Tibial nerve (tissue), 4 donors: ENCODE data around the gene PRPF6. TPM values are rescaled to one million over a fixed set of nuclear protein-coding genes. Genes with fewer than 3 reads are reported as not detected.

Experiments used
- DNase-seq, 2 donors: peaks; one replicate each; pipeline ENCODE4 v3.0.0-alpha.2; 2019; ENCODE audit warnings: low spot score in 2 of 2
- H3K27ac ChIP-seq, 4 donors: fragments of 200-600 bp; sonication (generic) in 3 of 4; one replicate each; pipeline ENCODE4 v1.5.1; 2017 to 2019; ENCODE audit warnings: mild to moderate bottlenecking in 1 of 4
- H3K27me3 ChIP-seq, 2 donors: fragments of 200-600 bp; sonication (generic) in 1 of 2; one replicate each; pipeline versions ENCODE4 v1.5.1 to v1.6.0; 2017 to 2019
- H3K36me3 ChIP-seq, 3 donors: fragments of 200-600 bp; sonication (generic); one replicate each; pipeline ENCODE4 v1.5.1; 2018 to 2019
- H3K4me1 ChIP-seq, 4 donors: fragments of 200-600 bp; sonication (generic) in 3 of 4; one replicate each; pipeline ENCODE4 v1.5.1; 2017 to 2019
- H3K4me3 ChIP-seq, 4 donors: fragments of 200-600 bp; sonication (generic) in 3 of 4; one replicate each; pipeline ENCODE4 v1.5.1; 2017 to 2019; ENCODE audit warnings: mild to moderate bottlenecking in 1 of 4, moderate library complexity in 1 of 4
- H3K9me3 ChIP-seq, 4 donors: fragments of 200-600 bp; sonication (generic) in 3 of 4; one replicate each; pipeline ENCODE4 v1.5.1; 2017 to 2019
- CTCF ChIP-seq, 5 experiments: fragments of 200-600 bp in 3 of 5; fragments of 450-650 bp in 2 of 5; sonication (generic) in 3 of 5; IDR thresholded peaks; one replicate each; pipeline ENCODE4 v1.5.1; 2016 to 2019; ENCODE audit warnings: antibody characterized with exemption in 5 of 5, mild to moderate bottlenecking in 3 of 5, moderate library complexity in 2 of 5
- EP300 ChIP-seq, 2 donors: sonication (generic); formaldehyde crosslinking; IDR thresholded peaks; one replicate each; pipeline ENCODE4 v1.6.1; 2017; ENCODE audit warnings: antibody characterized with exemption in 2 of 2, mild to moderate bottlenecking in 1 of 2
- POLR2A ChIP-seq, 2 donors: fragments of 450-650 bp; IDR thresholded peaks; one replicate each; pipeline ENCODE4 v1.6.1; 2017; ENCODE audit warnings: antibody characterized with exemption in 2 of 2, mild to moderate bottlenecking in 2 of 2, moderate library complexity in 2 of 2
- WGBS, 2 donors: methylation state at CpG; one replicate each; pipeline ENCODE4 v1.1.5; 2018; 5-methylcytosine and 5-hydroxymethylcytosine counted together
- total RNA-seq, 4 donors: library from RNA; depleted of rRNA; stranded (reverse); fragments of >200 nt; gene quantifications; one replicate each; pipeline ENCODE4 v1.1.0, GENCODE V29; 2016

Gene PRPF6
- total RNA-seq, 4 donors from 2014 or later, result 70.5 to 77.0 (median 73.8) TPM

- Histone ChIP-seq H3K36me3 (peaks cover 0 to 16% (median under 1%) of the 10 kb centered on the region in 3 donors), H3K27ac (peak within 1 kb of the TSS in 3 of 4 donors; percentile 86 to 92 (median 87)), H3K4me3 (peak within 1 kb of the TSS; percentile 57 to 99 (median 86)), H3K4me1 (peaks cover 0 to 43% (median 31%) of the 10 kb centered on the region in 4 donors), H3K9me3 (no peaks in the 10 kb centered on the region), H3K27me3 (peaks cover 0 to 20% of the 10 kb centered on the region in 2 donors)
- peak in 1 of 2 donors; percentile 12 for DNase-seq
- WGBS, 2 donors, result 1 to 4% methylated on average over 11 to 15 of the region's 52 CpGs
- TF ChIP-seq EP300 (IDR thresholded peaks at IDR 0.05), result no peak
- peak in 4 of 5 experiments; percentile 9 to 34 (median 22) for TF ChIP-seq CTCF (IDR thresholded peaks at IDR 0.05)
Measured at GRCh38 chr20:63979557-63980316, 1.2 kb upstream of the PRPF6 start, which contains the start of gene SAMD10. Gene SAMD10, minus strand, starts transcription at chr20:63979642. Its CDS starts 175 bp downstream, at chr20:63979467.

- DNase-seq, result no peak
- 60 to 66% methylated on average over 11 to 15 of the region's 15 CpGs for WGBS, 2 donors
- Histone ChIP-seq H3K36me3 (peaks cover 4 to 22% (median 7%) of the 10 kb centered on the region in 3 donors), H3K9me3 (no peaks in the 10 kb centered on the region), H3K4me3 (peak overlapping the region; percentile 35 to 99 (median 86)), H3K27me3 (peaks cover 0 to 20% of the 10 kb centered on the region in 2 donors), H3K27ac (peak overlapping the region in 3 of 4 donors; percentile 86 to 92 (median 87)), H3K4me1 (peaks cover 0 to 43% (median 31%) of the 10 kb centered on the region in 4 donors)
- TF ChIP-seq CTCF (IDR thresholded peaks at IDR 0.05), result no peak
- no peak for TF ChIP-seq EP300 (IDR thresholded peaks at IDR 0.05)
- TF ChIP-seq POLR2A (IDR thresholded peaks at IDR 0.05), result no peak
Measured at GRCh38 chr20:63980317-63980805, 571 bp upstream of the PRPF6 start.

- no peaks in the 10 kb centered on the region for H3K9me3 ChIP-seq
- no peak overlapping the region for H3K4me3 ChIP-seq
- no peak for DNase-seq
- TF ChIP-seq EP300 (IDR thresholded peaks at IDR 0.05) (no peak), CTCF (IDR thresholded peaks at IDR 0.05) (no peak), POLR2A (IDR thresholded peaks at IDR 0.05) (no peak)
- H3K27ac ChIP-seq, result no peak overlapping the region
- peaks cover 0 to 43% (median 31%) of the 10 kb centered on the region in 4 donors for H3K4me1 ChIP-seq
- peaks cover 6 to 48% (median 13%) of the 10 kb centered on the region in 3 donors for H3K36me3 ChIP-seq
- WGBS, 2 donors, result 90 to 94% methylated on average over 14 of the region's 14 CpGs
- peaks cover 0 to 20% of the 10 kb centered on the region in 2 donors for H3K27me3 ChIP-seq
Measured at GRCh38 chr20:63982937-63983336, 2.0 kb downstream of the PRPF6 start.

- H3K4me1 ChIP-seq, result no peaks in the 10 kb centered on the region
- no peaks in the 10 kb centered on the region for H3K9me3 ChIP-seq
- no peak overlapping the region for H3K4me3 ChIP-seq
- no peaks in the 10 kb centered on the region for H3K27me3 ChIP-seq
- peaks cover 4 to 100% (median 34%) of the 10 kb centered on the region in 3 donors for H3K36me3 ChIP-seq
- no peak for DNase-seq
- TF ChIP-seq CTCF (IDR thresholded peaks at IDR 0.05), result no peak
- no peak for TF ChIP-seq EP300 (IDR thresholded peaks at IDR 0.05)
- TF ChIP-seq POLR2A (IDR thresholded peaks at IDR 0.05), result no peak
- H3K27ac ChIP-seq, result no peak overlapping the region
- 88 to 94% methylated on average over 12 of the region's 12 CpGs for WGBS, 2 donors
Measured at GRCh38 chr20:64000906-64001305, 20.0 kb downstream of the PRPF6 start.

GRCh38 chr20:64001607-64002011, 20.7 kb downstream of the PRPF6 start:
- TF ChIP-seq EP300 (IDR thresholded peaks at IDR 0.05) (no peak), CTCF (IDR thresholded peaks at IDR 0.05) (no peak), POLR2A (IDR thresholded peaks at IDR 0.05) (no peak)
- Histone ChIP-seq H3K27ac (no peak overlapping the region), H3K27me3 (no peaks in the 10 kb centered on the region), H3K9me3 (no peaks in the 10 kb centered on the region), H3K4me3 (no peak overlapping the region), H3K4me1 (no peaks in the 10 kb centered on the region), H3K36me3 (peaks cover 0 to 100% (median 34%) of the 10 kb centered on the region in 3 donors)
- no peak for DNase-seq
- WGBS, 2 donors, result 72 to 81% methylated on average over 11 of the region's 11 CpGs
